HG03097 (cell line): ENCODE measurements around the gene RAPSN.
A peak's percentile ranks its signal among the peaks of the same experiment; 100 is the strongest.

Experiments
- ATAC-seq: cut with Tn5 transposase; IDR thresholded peaks from one replicate; pipeline ENCODE4 v1.9.1; 2021; ENCODE audit not compliant: unreplicated experiment, low FRiP score

RAPSN gene

GRCh38 chr11:47409440-47410369 is 39.2 kb downstream of the RAPSN start:
- no peak for ATAC-seq

- ATAC-seq, result no peak
Measured at GRCh38 chr11:47408598-47409439, 40.1 kb downstream of the RAPSN start.

GRCh38 chr11:47407746-47408590 is 41.0 kb downstream of the RAPSN start, which contains the start of gene SLC39A13:
Gene SLC39A13, plus strand, starts transcription at chr11:47408590. Its CDS starts 1,505 bp downstream, at chr11:47410095.
- ATAC-seq, result peak; percentile 78

- no peak for ATAC-seq
Measured at GRCh38 chr11:47406896-47407745, 41.8 kb downstream of the RAPSN start.

GRCh38 chr11:47403571-47403970 is 45.4 kb downstream of the RAPSN start:
- ATAC-seq, result no peak

DNA sequence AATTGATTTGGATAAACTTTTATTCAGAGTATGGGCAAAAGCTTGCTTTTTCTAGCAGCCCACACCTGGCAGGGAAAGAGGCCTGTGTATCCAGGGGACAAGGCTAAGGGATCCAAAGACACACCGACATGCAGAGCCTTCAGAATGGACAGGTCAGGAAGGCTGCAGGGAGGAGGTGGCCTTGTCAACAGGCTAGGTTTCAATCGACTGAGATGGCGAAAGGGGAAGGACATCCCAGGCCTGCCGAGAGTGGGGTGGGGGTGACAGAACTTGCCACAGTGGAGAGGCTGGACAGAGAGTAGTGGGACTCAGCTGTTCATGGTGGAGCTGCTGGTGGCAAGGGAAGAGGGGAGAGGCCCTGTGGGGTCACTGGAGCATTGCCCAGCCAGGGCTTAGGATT is 45.8 kb downstream of the RAPSN start:
- ATAC-seq, result no peak

DNA sequence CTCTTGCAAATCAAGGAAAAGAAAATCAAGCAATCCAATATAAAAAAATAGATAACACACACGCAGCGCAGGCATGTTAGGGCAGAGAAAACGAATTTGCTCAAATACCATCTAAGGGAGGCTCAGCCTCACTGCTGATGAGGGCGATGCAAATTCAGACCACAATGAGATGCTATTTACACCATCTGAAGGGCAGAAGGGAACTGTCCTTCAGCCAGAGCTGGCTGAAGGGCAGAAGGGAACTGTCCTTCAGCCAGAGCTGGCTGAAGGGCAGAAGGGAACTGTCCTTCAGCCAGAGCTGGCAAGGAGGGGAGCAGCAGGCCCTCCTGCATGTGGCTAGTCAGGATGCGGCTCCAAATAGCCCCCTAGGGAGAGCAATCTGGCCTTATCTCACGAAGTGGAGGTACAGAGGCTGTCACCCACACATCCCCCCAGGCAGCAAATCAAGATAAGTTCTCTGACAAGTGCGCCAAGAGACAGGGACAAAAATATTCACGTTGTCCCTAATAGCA is 48.1 kb downstream of the RAPSN start:
- peak; percentile 58 for ATAC-seq

- peak; percentile 33 for ATAC-seq
Measured at GRCh38 chr11:47399860-47400767, 48.8 kb downstream of the RAPSN start.

- no peak for ATAC-seq
Measured at GRCh38 chr11:47398551-47398950, 50.4 kb downstream of the RAPSN start.

DNA sequence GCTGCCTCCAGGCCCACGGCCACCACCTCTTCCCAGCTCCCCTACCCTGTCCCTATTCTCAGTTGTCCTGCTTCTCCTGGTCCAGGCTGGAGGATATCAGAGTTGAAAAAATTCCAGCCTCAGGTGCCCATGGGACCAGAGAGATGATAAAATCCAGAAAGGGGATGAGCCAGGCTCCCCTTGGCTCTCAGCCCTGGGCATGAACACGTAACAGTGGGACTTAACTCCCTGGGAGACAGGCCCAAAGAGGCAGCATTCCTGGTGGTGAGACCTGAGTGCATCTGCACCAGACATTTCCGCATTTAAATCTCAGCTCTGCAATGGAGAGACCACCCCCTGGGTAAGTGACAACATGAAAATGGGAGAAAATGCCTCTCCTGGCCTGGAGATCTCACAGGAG is 50.9 kb downstream of the RAPSN start:
- ATAC-seq, result no peak

GRCh38 chr11:47396049-47396320 is 53.0 kb downstream of the RAPSN start:
- ATAC-seq, result no peak

- ATAC-seq, result no peak
Measured at GRCh38 chr11:47395223-47396048, 53.5 kb downstream of the RAPSN start.

- peak; percentile 41 for ATAC-seq
Measured at GRCh38 chr11:47394322-47395222, 54.4 kb downstream of the RAPSN start.

- no peak for ATAC-seq
Measured at GRCh38 chr11:47394050-47394321, 55.0 kb downstream of the RAPSN start.

GRCh38 chr11:47393163-47394049 is 55.5 kb downstream of the RAPSN start:
- no peak for ATAC-seq

GRCh38 chr11:47392546-47393162 is 56.3 kb downstream of the RAPSN start:
- no peak for ATAC-seq
